GM12892 (cell line): Measurements from ENCODE around the gene HDGF.

ENCODE experiments used
- POLR2A ChIP-seq: IDR thresholded peaks from 2 replicates; pipeline ENCODE4 v1.6.1; 2011; ENCODE audit warnings: low read depth, low read length, control low read depth
- POLR2AphosphoS5 ChIP-seq: IDR thresholded peaks from 2 replicates; pipeline ENCODE4 v1.6.1; 2011; ENCODE audit warnings: low read depth, low read length, control low read depth
- TAF1 ChIP-seq: IDR thresholded peaks from 2 replicates; pipeline ENCODE4 v1.6.1; 2011; ENCODE audit warnings: low read depth, mild to moderate bottlenecking, control low read depth, low read length, borderline replicate concordance

GRCh38 chr1:156744786-156745419, 6.6 kb downstream of the HDGF start:
- no peak for TF ChIP-seq POLR2A
- no peak for TF ChIP-seq POLR2AphosphoS5
- TF ChIP-seq TAF1 = no peak
